Measurements from ENCODE around the gene SLC6A20.

The SLC6A20 gene

GRCh38 chr3:45737234-45737633, 59.1 kb downstream of the SLC6A20 start:
- TF ChIP-seq CTCF (IDR thresholded peaks at IDR 0.05; ENCODE audit: low read depth, low read length), result no peak
- no peak for TF ChIP-seq POLR2A (IDR thresholded peaks at IDR 0.05; ENCODE audit: extremely low read depth, insufficient read length)
- TF ChIP-seq MYC (IDR thresholded peaks at IDR 0.05; ENCODE audit: low read depth, low read length), result no peak
- no peak for TF ChIP-seq MAX (IDR thresholded peaks at IDR 0.05; ENCODE audit: low read depth, low read length)
- no peak overlapping the region for H3K4me3 ChIP-seq (ENCODE audit: low read depth, low read length)
- no peak for DNase-seq (ENCODE audit: low read depth)

- no peak for TF ChIP-seq CTCF (IDR thresholded peaks at IDR 0.05; ENCODE audit: low read depth, low read length)
- TF ChIP-seq MAX (IDR thresholded peaks at IDR 0.05; ENCODE audit: low read depth, low read length), result no peak
- no peak for TF ChIP-seq MYC (IDR thresholded peaks at IDR 0.05; ENCODE audit: low read depth, low read length)
- no peak for TF ChIP-seq POLR2A (IDR thresholded peaks at IDR 0.05; ENCODE audit: extremely low read depth, insufficient read length)
- H3K4me3 ChIP-seq (ENCODE audit: low read depth, low read length), result no peak overlapping the region
- DNase-seq (ENCODE audit: low read depth), result no peak
Observed at GRCh38 chr3:45736707-45737106, 59.6 kb downstream of the SLC6A20 start.

GRCh38 chr3:45730409-45731154, 65.8 kb downstream of the SLC6A20 start:
- DNase-seq (ENCODE audit: low read depth), result no peak
- TF ChIP-seq MAX (IDR thresholded peaks at IDR 0.05; ENCODE audit: low read depth, low read length) (no peak), MYC (IDR thresholded peaks at IDR 0.05; ENCODE audit: low read depth, low read length) (no peak), CTCF (IDR thresholded peaks at IDR 0.05; ENCODE audit: low read depth, low read length) (no peak), POLR2A (IDR thresholded peaks at IDR 0.05; ENCODE audit: extremely low read depth, insufficient read length) (no peak)
- H3K4me3 ChIP-seq (ENCODE audit: low read depth, low read length), result no peak overlapping the region

GRCh38 chr3:45729614-45730013, 66.7 kb downstream of the SLC6A20 start:
- TF ChIP-seq MAX (IDR thresholded peaks at IDR 0.05; ENCODE audit: low read depth, low read length) (no peak), POLR2A (IDR thresholded peaks at IDR 0.05; ENCODE audit: extremely low read depth, insufficient read length) (no peak), MYC (IDR thresholded peaks at IDR 0.05; ENCODE audit: low read depth, low read length) (no peak), CTCF (IDR thresholded peaks at IDR 0.05; ENCODE audit: low read depth, low read length) (no peak)
- no peak overlapping the region for H3K4me3 ChIP-seq (ENCODE audit: low read depth, low read length)
- DNase-seq (ENCODE audit: low read depth), result no peak

GRCh38 chr3:45724911-45725310, 71.4 kb downstream of the SLC6A20 start:
- TF ChIP-seq MAX (IDR thresholded peaks at IDR 0.05; ENCODE audit: low read depth, low read length), result no peak
- no peak for TF ChIP-seq MYC (IDR thresholded peaks at IDR 0.05; ENCODE audit: low read depth, low read length)
- TF ChIP-seq POLR2A (IDR thresholded peaks at IDR 0.05; ENCODE audit: extremely low read depth, insufficient read length), result no peak
- TF ChIP-seq CTCF (IDR thresholded peaks at IDR 0.05; ENCODE audit: low read depth, low read length), result no peak
- no peak overlapping the region for H3K4me3 ChIP-seq (ENCODE audit: low read depth, low read length)
- DNase-seq (ENCODE audit: low read depth), result no peak

Data from NB4 (cell line).